Measurements from ENCODE around the gene GNG3. TPM values are rescaled to one million over a fixed set of nuclear protein-coding genes. Genes with fewer than 3 reads are reported as not detected.
"Not testable (repeated sequence)": the region's sequence is repeated elsewhere in the genome, so short reads cannot be mapped to it uniquely, and the experiment has no call there.

GNG3 gene
- total and polyA plus RNA-seq, 2 of the 4 experiments (the other 2 are of a cell fraction) = not detected

DNA sequence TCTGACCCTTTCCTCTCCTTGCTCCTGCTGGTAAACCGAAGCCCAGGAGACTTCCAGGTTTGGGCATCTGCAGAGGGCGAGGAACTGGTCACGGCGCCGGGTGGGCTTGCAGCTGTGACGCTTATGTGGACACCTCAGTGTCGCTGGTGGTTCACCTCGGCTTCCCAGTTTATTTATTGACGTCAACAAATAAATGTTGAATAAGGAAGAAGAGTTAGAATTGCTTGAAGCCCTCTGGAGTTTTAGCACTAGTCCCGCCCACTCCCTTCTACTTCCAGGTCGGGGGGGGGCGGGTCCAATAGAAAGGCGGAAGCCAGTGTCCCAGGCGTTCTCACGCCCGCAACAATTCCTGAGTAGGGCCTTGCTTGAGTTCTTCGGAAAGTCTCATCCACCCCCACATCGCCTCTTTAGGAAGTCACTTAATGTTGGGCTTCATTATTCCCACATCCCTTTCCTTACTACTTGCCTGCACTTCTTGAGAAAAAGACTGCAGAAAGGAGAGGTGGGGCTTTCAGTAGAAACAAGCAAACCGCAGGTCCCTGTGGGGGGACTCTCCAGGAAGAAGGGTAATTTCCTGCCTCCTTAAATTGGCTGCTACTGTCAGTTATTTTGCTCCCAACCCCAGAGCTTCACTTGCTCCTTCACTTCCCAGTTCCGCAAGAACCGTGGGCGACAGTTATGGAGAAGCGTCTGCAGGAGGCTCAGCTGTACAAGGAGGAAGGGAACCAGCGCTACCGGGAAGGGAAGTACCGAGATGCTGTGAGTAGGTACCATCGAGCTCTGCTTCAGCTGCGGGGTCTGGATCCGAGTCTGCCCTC lies 20.9 kb downstream of the GNG3 start, which contains the start of gene TTC9C:
TSS of gene TTC9C (plus strand) at position 316 of the 818 bp plus-strand sequence. CDS start at position 679, 363 bp downstream.
- no peaks in the 10 kb centered on the region for H3K9me1 ChIP-seq (ENCODE audit: insufficient read depth, low read length)
- peaks cover 40% of the 10 kb centered on the region for H4K20me1 ChIP-seq (ENCODE audit: insufficient read depth, low read length)
- TSS peak; percentile 81 for BruUV-seq (replicated peaks)
- intact Hi-C loops (cut with micrococcal nuclease) (loop anchor here (5.0 kb wide), 2 partner anchors 34 to 134 kb away; partner anchors contain the start of gene POLR2G), dilution Hi-C loops (cut with HindIII; ENCODE audit: low sequenced_read_pairs, unreplicated experiment) (no loop called here), in situ Hi-C loops (cut with MboI; ENCODE audit: low sequenced_read_pairs) (no loop called here)
- peaks cover 4% of the 10 kb centered on the region for H3K36me3 ChIP-seq (ENCODE audit: control insufficient read depth, insufficient read depth, low read length)
- CTCF ChIA-PET = interaction anchor here (0.6 kb wide), 1 partner anchor 333 kb away, joined by 3 read pairs; no protein-coding TSS in a partner anchor
- peak within 1 kb of the TSS; percentile 91 for H3K4me2 ChIP-seq (ENCODE audit: low read depth, low read length)
- 0% methylated on average over 4 of the region's 29 CpGs; no CpG with 5 or more reads in 1 of the 2 experiments for WGBS, 2 experiments (ENCODE audit: extremely low coverage in 2 of 2, insufficient read length in 1 of 2)
- H2BK120ac ChIP-seq (ENCODE audit: low read depth, low read length) = peak within 1 kb of the TSS; percentile 95
- TF ChIP-seq POLR2A (IDR thresholded peaks at IDR 0.05; ENCODE audit: low read depth, low read length) (peak; percentile 58; the same call in 1 of the 2 replicates), MAZ (IDR thresholded peaks at IDR 0.05; ENCODE audit: borderline replicate concordance, low read depth, low read length) (peak; percentile 18; the same call in 1 of the 2 replicates), CTCF (conservative IDR thresholded peaks at IDR 0.05; ENCODE audit: low read depth, low read length) (no peak)
- peak within 1 kb of the TSS; percentile 99 for H3K14ac ChIP-seq (replicated peaks; ENCODE audit: low read depth, low read length)
- H2BK20ac ChIP-seq (ENCODE audit: low read depth, low read length) = peak within 1 kb of the TSS; percentile 68; the same call in 1 of the 2 replicates
- peak within 1 kb of the TSS; percentile 93 for H4K5ac ChIP-seq (ENCODE audit: low read depth, low read length)
- H2AFZ ChIP-seq (replicated peaks; ENCODE audit: low read length, poor library complexity) = peak within 1 kb of the TSS; percentile 98
- peaks cover 4% of the 10 kb centered on the region for H3K4me1 ChIP-seq (ENCODE audit: control insufficient read depth, insufficient read depth, low read length)
- H2AK9ac ChIP-seq (replicated peaks; ENCODE audit: low read depth, low read length, poor library complexity) = peak within 1 kb of the TSS; percentile 99
- H3K9ac ChIP-seq (ENCODE audit: low read depth, low read length) = peak within 1 kb of the TSS; percentile 88
- peak within 1 kb of the TSS; percentile 94 for H3K27ac ChIP-seq (ENCODE audit: insufficient read depth, low read length)
- peak within 1 kb of the TSS; percentile 98 for H3K23ac ChIP-seq (ENCODE audit: low read depth, low read length)
- peak within 1 kb of the TSS; percentile 99 for H3K56ac ChIP-seq (ENCODE audit: extremely low read depth, insufficient read depth, low read length)
- H3K27me3 ChIP-seq (ENCODE audit: control insufficient read depth, insufficient read depth, low read length) = no peaks in the 10 kb centered on the region
- peak within 1 kb of the TSS; percentile 93; the same call in 1 of the 3 replicates for H2BK15ac ChIP-seq (ENCODE audit: low read depth, low read length)
- peaks cover 7 to 31% of the 10 kb centered on the region in 2 experiments; a peak in 3 of 4 replicates for H3K79me1 ChIP-seq (ENCODE audit: low read depth in 1 of 2, low read length in 2 of 2)
- H2AK5ac ChIP-seq (ENCODE audit: low read depth, low read length) = peak within 1 kb of the TSS; percentile 94
- ATAC-seq (ENCODE audit: low read depth) (peak; percentile 44), DNase-seq (peak; percentile 84)
- H3K4ac ChIP-seq (ENCODE audit: low read depth, low read length) = peak within 1 kb of the TSS; percentile 98
- peak within 1 kb of the TSS; percentile 98 to 100 for H4K8ac ChIP-seq (ENCODE audit: low read depth in 2 of 2, low read length in 2 of 2)
- H3K18ac ChIP-seq (ENCODE audit: low read depth, low read length) = peak within 1 kb of the TSS; percentile 82
- no peaks in the 10 kb centered on the region for H3K9me3 ChIP-seq (ENCODE audit: control insufficient read depth, insufficient read depth, low read length)
- H2BK5ac ChIP-seq (ENCODE audit: low read depth, low read length, poor library complexity, severe bottlenecking) = peak within 1 kb of the TSS; percentile 95
- POLR2A ChIA-PET (ENCODE audit: unreplicated experiment) = interaction anchor here (1.4 to 1.8 kb wide), 2 partner anchors 18 to 113 kb away, joined by 5 to 7 read pairs; no protein-coding TSS in a partner anchor
- H4K91ac ChIP-seq (ENCODE audit: insufficient read depth, low read depth, low read length) = peak within 1 kb of the TSS; percentile 99
- peak within 1 kb of the TSS; percentile 85 for H3K4me3 ChIP-seq (ENCODE audit: insufficient read depth, low read depth, low read length)

DNA sequence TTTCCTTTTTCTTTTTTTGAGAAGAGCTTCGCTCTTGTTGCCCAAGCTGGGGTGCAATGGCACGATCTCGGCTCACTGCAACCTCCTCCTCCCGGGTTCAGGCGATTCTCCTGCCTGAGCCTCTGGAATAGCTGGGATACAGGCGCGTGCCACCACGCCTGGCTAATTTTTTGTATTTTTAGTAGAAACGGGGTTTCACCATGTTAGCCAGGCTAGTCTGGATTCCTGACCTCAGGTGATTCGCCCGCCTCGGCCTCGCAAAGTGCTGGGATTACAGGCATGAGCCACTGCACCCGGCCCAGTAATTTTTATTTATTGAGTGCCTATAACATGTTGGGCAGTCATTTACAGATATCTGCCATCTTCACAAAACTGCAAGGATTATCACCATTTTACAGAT lies 22.6 kb downstream of the GNG3 start:
- H2BK15ac ChIP-seq (ENCODE audit: low read depth, low read length); dilution Hi-C loops (cut with HindIII; ENCODE audit: low sequenced_read_pairs, unreplicated experiment); H2BK120ac ChIP-seq (ENCODE audit: low read depth, low read length); H4K91ac ChIP-seq (ENCODE audit: insufficient read depth, low read depth, low read length); POLR2A ChIA-PET (ENCODE audit: unreplicated experiment); H3K56ac ChIP-seq (ENCODE audit: extremely low read depth, insufficient read depth, low read length); H3K9me1 ChIP-seq (ENCODE audit: insufficient read depth, low read length); BruUV-seq (replicated peaks); DNase-seq; H2AK9ac ChIP-seq (replicated peaks; ENCODE audit: low read depth, low read length, poor library complexity); H2BK20ac ChIP-seq (ENCODE audit: low read depth, low read length); H3K27me3 ChIP-seq (ENCODE audit: control insufficient read depth, insufficient read depth, low read length); intact Hi-C loops (cut with micrococcal nuclease); H3K36me3 ChIP-seq (ENCODE audit: control insufficient read depth, insufficient read depth, low read length); H2AFZ ChIP-seq (replicated peaks; ENCODE audit: low read length, poor library complexity); H3K27ac ChIP-seq (ENCODE audit: insufficient read depth, low read length); H3K14ac ChIP-seq (replicated peaks; ENCODE audit: low read depth, low read length); H4K8ac ChIP-seq (ENCODE audit: low read depth in 2 of 2, low read length in 2 of 2); H3K9me3 ChIP-seq (ENCODE audit: control insufficient read depth, insufficient read depth, low read length); H2AK5ac ChIP-seq (ENCODE audit: low read depth, low read length); H2BK5ac ChIP-seq (ENCODE audit: low read depth, low read length, poor library complexity, severe bottlenecking); H4K5ac ChIP-seq (ENCODE audit: low read depth, low read length); H3K4me1 ChIP-seq (ENCODE audit: control insufficient read depth, insufficient read depth, low read length); H3K4ac ChIP-seq (ENCODE audit: low read depth, low read length); H3K18ac ChIP-seq (ENCODE audit: low read depth, low read length); H3K4me3 ChIP-seq (ENCODE audit: insufficient read depth, low read depth, low read length); ATAC-seq (ENCODE audit: low read depth); H3K9ac ChIP-seq (ENCODE audit: low read depth, low read length); in situ Hi-C loops (cut with MboI; ENCODE audit: low sequenced_read_pairs): not testable (repeated sequence)
- Histone ChIP-seq H3K23ac (ENCODE audit: low read depth, low read length) (peak overlapping the region; percentile 12; the same call in 1 of the 2 replicates), H4K20me1 (ENCODE audit: insufficient read depth, low read length) (peaks cover 24% of the 10 kb centered on the region), H3K79me1 (ENCODE audit: low read depth in 1 of 2, low read length in 2 of 2) (peaks cover 10 to 36% of the 10 kb centered on the region in 2 experiments), H3K4me2 (ENCODE audit: low read depth, low read length) (peak overlapping the region; percentile 80)
- 63% methylated on average over 1 of the region's 14 CpGs; no CpG with 5 or more reads in 1 of the 2 experiments for WGBS, 2 experiments (ENCODE audit: extremely low coverage in 2 of 2, insufficient read length in 1 of 2)
- CTCF ChIA-PET = interaction anchor here (0.6 to 1.0 kb wide), 2 partner anchors 335 to 389 kb away, joined by 3 to 5 read pairs; no protein-coding TSS in a partner anchor

Measured in IMR-90 (cell line).